CD4-positive, alpha-beta T cell treated with Interleukin-4 for 1 hour (primary cell): ENCODE data around the gene SYNGR2.

Experiments
- DNase-seq, 2 donors: peaks; one replicate each; pipeline ENCODE4 v3.0.0-alpha.2; 2020 to 2022

The SYNGR2 gene

GRCh38 chr17:78168242-78168902 lies at the start of gene SYNGR2:
SYNGR2 (plus strand) TSS chr17:78168581; CDS start chr17:78168617, 36 bp downstream.
- peak; percentile 85 to 87 for DNase-seq

GRCh38 chr17:78118801-78119241 lies 49.6 kb upstream of the SYNGR2 start:
- DNase-seq, result no peak

GRCh38 chr17:78120537-78120936 lies 47.8 kb upstream of the SYNGR2 start:
- no peak for DNase-seq

- DNase-seq, result peak; percentile 51 to 80
Observed at GRCh38 chr17:78120971-78121800, 47.2 kb upstream of the SYNGR2 start.

- no peak for DNase-seq
Observed at GRCh38 chr17:78121801-78122215, 46.6 kb upstream of the SYNGR2 start.

- DNase-seq, result peak in 1 of 2 donors; percentile 39
Observed at GRCh38 chr17:78122216-78122930, 46.0 kb upstream of the SYNGR2 start.

- no peak for DNase-seq
Observed at GRCh38 chr17:78122931-78123249, 45.5 kb upstream of the SYNGR2 start.

- DNase-seq, result no peak
Observed at GRCh38 chr17:78123258-78123929, 45.0 kb upstream of the SYNGR2 start.

GRCh38 chr17:78124081-78124835 lies 44.1 kb upstream of the SYNGR2 start:
- peak in 1 of 2 donors; percentile 72 for DNase-seq

- no peak for DNase-seq
Observed at GRCh38 chr17:78124836-78125137, 43.6 kb upstream of the SYNGR2 start.

- DNase-seq, result no peak
Observed at GRCh38 chr17:78125138-78125913, 43.1 kb upstream of the SYNGR2 start.

- DNase-seq, result no peak
Observed at GRCh38 chr17:78125976-78126894, 42.1 kb upstream of the SYNGR2 start.

- DNase-seq, result no peak
Observed at GRCh38 chr17:78126895-78127238, 41.5 kb upstream of the SYNGR2 start.

GRCh38 chr17:78127239-78127887 lies 41.0 kb upstream of the SYNGR2 start:
- peak; percentile 72 to 81 for DNase-seq

GRCh38 chr17:78127888-78128550 lies 40.4 kb upstream of the SYNGR2 start:
- no peak for DNase-seq

GRCh38 chr17:78128551-78129350 lies 39.6 kb upstream of the SYNGR2 start, which contains the start of gene TMC6:
TMC6 (minus strand) TSS chr17:78128755; CDS start chr17:78126832, 1,923 bp downstream.
- DNase-seq, result peak; percentile 72 to 78

- DNase-seq, result peak; percentile 50 to 60
Observed at GRCh38 chr17:78129351-78130089, 38.9 kb upstream of the SYNGR2 start.

- DNase-seq, result peak in 1 of 2 donors; percentile 37
Observed at GRCh38 chr17:78130090-78130436, 38.3 kb upstream of the SYNGR2 start.
